ENCODE results near the gene AP2A2. TPM values are rescaled to one million over a fixed set of nuclear protein-coding genes. Genes with fewer than 3 reads are reported as not detected.

The AP2A2 gene
- total RNA-seq, 1 experiment from 2014 or later: 92.9 TPM

- no peaks in the 10 kb centered on the region for H3K27me3 Mint-ChIP-seq (ENCODE audit: unreplicated experiment)
- no peaks in the 10 kb centered on the region for H3K4me1 Mint-ChIP-seq (ENCODE audit: low read depth, unreplicated experiment)
- H3K27ac Mint-ChIP-seq (ENCODE audit: unreplicated experiment): no peak overlapping the region
- no peak for DNase-seq
- H3K36me3 Mint-ChIP-seq (ENCODE audit: insufficient read depth, unreplicated experiment): peaks cover 14% of the 10 kb centered on the region
- no TSS peak for BruUV-seq (replicated peaks)
- H3K4me3 Mint-ChIP-seq (ENCODE audit: low read depth, unreplicated experiment): no peak overlapping the region
- H3K9me3 Mint-ChIP-seq (ENCODE audit: low read depth, unreplicated experiment): no peaks in the 10 kb centered on the region
- intact Hi-C loops (cut with micrococcal nuclease; ENCODE audit: unreplicated experiment): no loop called here
- no peak for TF ChIP-seq CTCF (IDR thresholded peaks at IDR 0.05; ENCODE audit: unreplicated experiment)
- CTCF ChIA-PET: no interaction called here
These were observed 38.1 kb upstream of the AP2A2 start for GRCh38 chr11:887589-887988.

GRCh38 chr11:888310-889212 is 37.1 kb upstream of the AP2A2 start:
- no TSS peak for BruUV-seq (replicated peaks)
- no peaks in the 10 kb centered on the region for H3K4me1 Mint-ChIP-seq (ENCODE audit: low read depth, unreplicated experiment)
- H3K4me3 Mint-ChIP-seq (ENCODE audit: low read depth, unreplicated experiment): no peak overlapping the region
- intact Hi-C loops (cut with micrococcal nuclease; ENCODE audit: unreplicated experiment): no loop called here
- TF ChIP-seq CTCF (IDR thresholded peaks at IDR 0.05; ENCODE audit: unreplicated experiment): no peak
- no peaks in the 10 kb centered on the region for H3K9me3 Mint-ChIP-seq (ENCODE audit: low read depth, unreplicated experiment)
- H3K36me3 Mint-ChIP-seq (ENCODE audit: insufficient read depth, unreplicated experiment): peaks cover 21% of the 10 kb centered on the region
- CTCF ChIA-PET: no interaction called here
- H3K27me3 Mint-ChIP-seq (ENCODE audit: unreplicated experiment): no peaks in the 10 kb centered on the region
- H3K27ac Mint-ChIP-seq (ENCODE audit: unreplicated experiment): no peak overlapping the region
- DNase-seq: no peak

GRCh38 chr11:889257-889656 is 36.4 kb upstream of the AP2A2 start:
- Mint-ChIP-seq H3K4me3 (ENCODE audit: low read depth, unreplicated experiment) (no peak overlapping the region), H3K9me3 (ENCODE audit: low read depth, unreplicated experiment) (no peaks in the 10 kb centered on the region), H3K36me3 (ENCODE audit: insufficient read depth, unreplicated experiment) (peaks cover 26% of the 10 kb centered on the region), H3K27ac (ENCODE audit: unreplicated experiment) (no peak overlapping the region), H3K27me3 (ENCODE audit: unreplicated experiment) (no peaks in the 10 kb centered on the region), H3K4me1 (ENCODE audit: low read depth, unreplicated experiment) (no peaks in the 10 kb centered on the region)
- TF ChIP-seq CTCF (IDR thresholded peaks at IDR 0.05; ENCODE audit: unreplicated experiment): no peak
- CTCF ChIA-PET: no interaction called here
- no peak for DNase-seq
- intact Hi-C loops (cut with micrococcal nuclease; ENCODE audit: unreplicated experiment): no loop called here
- BruUV-seq (replicated peaks): no TSS peak

- peaks cover 26% of the 10 kb centered on the region for H3K36me3 Mint-ChIP-seq (ENCODE audit: insufficient read depth, unreplicated experiment)
- no peak for DNase-seq
- no TSS peak for BruUV-seq (replicated peaks)
- TF ChIP-seq CTCF (IDR thresholded peaks at IDR 0.05; ENCODE audit: unreplicated experiment): no peak
- no peak overlapping the region for H3K4me3 Mint-ChIP-seq (ENCODE audit: low read depth, unreplicated experiment)
- CTCF ChIA-PET: no interaction called here
- intact Hi-C loops (cut with micrococcal nuclease; ENCODE audit: unreplicated experiment): no loop called here
- H3K27me3 Mint-ChIP-seq (ENCODE audit: unreplicated experiment): no peaks in the 10 kb centered on the region
- no peaks in the 10 kb centered on the region for H3K4me1 Mint-ChIP-seq (ENCODE audit: low read depth, unreplicated experiment)
- no peaks in the 10 kb centered on the region for H3K9me3 Mint-ChIP-seq (ENCODE audit: low read depth, unreplicated experiment)
- H3K27ac Mint-ChIP-seq (ENCODE audit: unreplicated experiment): no peak overlapping the region
These were observed 35.8 kb upstream of the AP2A2 start for GRCh38 chr11:889687-890475.
